SK-N-MC (cell line): ENCODE measurements around the gene AKT2.

Experiments used
- FOXP2 ChIP-seq: optimal IDR thresholded peaks from 2 replicates; pipeline ENCODE3; 2011; ENCODE audit warnings: mild to moderate bottlenecking, moderate library complexity; ENCODE audit not compliant: insufficient read depth; ENCODE audit errors: extremely low read length, control extremely low read depth
- POLR2AphosphoS5 ChIP-seq: IDR thresholded peaks from 2 replicates; pipeline ENCODE4 v1.6.1; 2012; ENCODE audit warnings: mild to moderate bottlenecking, low read depth, low read length, borderline replicate concordance

GRCh38 chr19:40331052-40331451 is 45.9 kb upstream of the AKT2 start:
- no peak for TF ChIP-seq FOXP2
- no peak for TF ChIP-seq POLR2AphosphoS5
